ENCODE results near the gene ADGRA3.
"Not testable (repeated sequence)": the region's sequence is repeated elsewhere in the genome, so short reads cannot be mapped to it uniquely, and the experiment has no call there.

Gene ADGRA3

GRCh38 chr4:22385611-22386011 lies 130.3 kb downstream of the ADGRA3 start:
- in situ Hi-C loops (cut with MboI; ENCODE audit: low pct_unique_long_range_greater_than_20kb, low sequenced_read_pairs, unreplicated experiment) = loop anchor here (10.0 kb wide), 1 partner anchor 601 kb away; no protein-coding TSS in a partner anchor
- DNase-seq (ENCODE audit: low spot score) = no peak
- no peak for TF ChIP-seq CTCF (IDR thresholded peaks at IDR 0.05; ENCODE audit: extremely low read depth, insufficient read depth, missing control alignments)

- in situ Hi-C loops (cut with MboI; ENCODE audit: low pct_unique_long_range_greater_than_20kb, low sequenced_read_pairs, unreplicated experiment) = loop anchor here (10.0 kb wide), 1 partner anchor 599 kb away; no protein-coding TSS in a partner anchor
- no peak for TF ChIP-seq CTCF (IDR thresholded peaks at IDR 0.05; ENCODE audit: extremely low read depth, insufficient read depth, missing control alignments)
Observed at GRCh38 chr4:22384154-22384553, 131.7 kb downstream of the ADGRA3 start.

GRCh38 chr4:22382216-22382615 lies 133.7 kb downstream of the ADGRA3 start:
- in situ Hi-C loops (cut with MboI; ENCODE audit: low pct_unique_long_range_greater_than_20kb, low sequenced_read_pairs, unreplicated experiment) = loop anchor here (10.0 kb wide), 1 partner anchor 597 kb away; no protein-coding TSS in a partner anchor
- DNase-seq (ENCODE audit: low spot score) = not testable (repeated sequence)

More at GRCh38 chr4:22384154-22384553, 131.7 kb downstream of the ADGRA3 start:
- no peak for DNase-seq (ENCODE audit: low spot score)

GRCh38 chr4:22372986-22373385 lies 142.9 kb downstream of the ADGRA3 start:
- TF ChIP-seq CTCF (IDR thresholded peaks at IDR 0.05; ENCODE audit: extremely low read depth, insufficient read depth, missing control alignments) = no peak
- in situ Hi-C loops (cut with MboI; ENCODE audit: low pct_unique_long_range_greater_than_20kb, low sequenced_read_pairs, unreplicated experiment) = no loop called here
- DNase-seq (ENCODE audit: low spot score) = no peak

GRCh38 chr4:22369901-22370562 lies 145.8 kb downstream of the ADGRA3 start:
- DNase-seq (ENCODE audit: low spot score) = no peak
- in situ Hi-C loops (cut with MboI; ENCODE audit: low pct_unique_long_range_greater_than_20kb, low sequenced_read_pairs, unreplicated experiment) = no loop called here

GRCh38 chr4:22363787-22364186 lies 152.1 kb downstream of the ADGRA3 start:
- TF ChIP-seq CTCF (IDR thresholded peaks at IDR 0.05; ENCODE audit: extremely low read depth, insufficient read depth, missing control alignments) = no peak
- DNase-seq (ENCODE audit: low spot score) = no peak
- in situ Hi-C loops (cut with MboI; ENCODE audit: low pct_unique_long_range_greater_than_20kb, low sequenced_read_pairs, unreplicated experiment) = no loop called here

More at GRCh38 chr4:22369901-22370562, 145.8 kb downstream of the ADGRA3 start:
- TF ChIP-seq CTCF (IDR thresholded peaks at IDR 0.05; ENCODE audit: extremely low read depth, insufficient read depth, missing control alignments) = no peak

GRCh38 chr4:22363036-22363435 lies 152.8 kb downstream of the ADGRA3 start:
- no peak for DNase-seq (ENCODE audit: low spot score)
- no peak for TF ChIP-seq CTCF (IDR thresholded peaks at IDR 0.05; ENCODE audit: extremely low read depth, insufficient read depth, missing control alignments)
- in situ Hi-C loops (cut with MboI; ENCODE audit: low pct_unique_long_range_greater_than_20kb, low sequenced_read_pairs, unreplicated experiment) = no loop called here

Measured in GM13977 (cell line).